NCI-H446 (cell line): ENCODE measurements around the gene HPS4.

Source experiments
- DNase-seq, 2 experiments: peaks; one replicate each; lab custom pipeline; 2025; lab: John Stamatoyannopoulos, UW

The HPS4 gene

DNA sequence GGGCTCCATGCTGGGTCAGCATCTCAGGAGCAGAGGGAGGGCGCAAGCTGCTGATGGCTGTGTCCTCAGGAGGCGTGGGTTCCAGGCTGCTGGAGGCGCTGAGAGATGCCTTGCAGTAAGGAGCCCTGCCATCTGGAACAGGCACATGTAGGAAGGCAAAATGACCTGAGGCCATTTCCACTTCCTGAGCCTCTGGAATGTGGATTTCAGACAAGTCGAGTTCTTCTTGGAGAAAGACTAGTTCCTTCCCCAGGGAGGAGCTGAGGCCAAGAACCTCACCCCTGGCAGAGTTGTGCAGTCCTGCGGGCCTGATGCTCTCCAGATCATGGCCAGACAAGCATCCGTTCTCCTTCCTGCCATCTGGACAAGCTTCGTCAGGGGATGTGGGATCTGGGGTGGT lies 19.3 kb downstream of the HPS4 start:
- peak in 1 of 2 experiments; percentile 78 for DNase-seq

DNA sequence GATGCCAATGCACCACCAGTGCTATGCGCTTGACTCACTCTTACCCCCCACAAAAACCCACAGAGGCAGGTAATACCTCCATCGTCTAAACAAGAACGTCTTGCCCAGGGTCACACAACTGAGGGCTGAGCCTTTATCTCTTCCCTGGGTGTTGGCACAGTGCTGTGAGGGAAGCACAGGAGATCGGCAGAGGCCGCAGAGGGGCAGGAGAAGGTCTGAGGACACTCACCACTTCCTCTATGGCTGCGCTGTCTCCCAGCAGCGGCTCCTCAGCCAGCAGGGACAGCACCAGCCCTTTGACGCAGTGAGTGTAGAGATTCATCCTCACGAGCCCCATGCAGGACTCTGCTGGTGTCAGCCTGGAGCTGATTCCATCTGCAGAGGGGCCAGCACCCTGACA lies 19.9 kb downstream of the HPS4 start:
- no peak for DNase-seq

DNA sequence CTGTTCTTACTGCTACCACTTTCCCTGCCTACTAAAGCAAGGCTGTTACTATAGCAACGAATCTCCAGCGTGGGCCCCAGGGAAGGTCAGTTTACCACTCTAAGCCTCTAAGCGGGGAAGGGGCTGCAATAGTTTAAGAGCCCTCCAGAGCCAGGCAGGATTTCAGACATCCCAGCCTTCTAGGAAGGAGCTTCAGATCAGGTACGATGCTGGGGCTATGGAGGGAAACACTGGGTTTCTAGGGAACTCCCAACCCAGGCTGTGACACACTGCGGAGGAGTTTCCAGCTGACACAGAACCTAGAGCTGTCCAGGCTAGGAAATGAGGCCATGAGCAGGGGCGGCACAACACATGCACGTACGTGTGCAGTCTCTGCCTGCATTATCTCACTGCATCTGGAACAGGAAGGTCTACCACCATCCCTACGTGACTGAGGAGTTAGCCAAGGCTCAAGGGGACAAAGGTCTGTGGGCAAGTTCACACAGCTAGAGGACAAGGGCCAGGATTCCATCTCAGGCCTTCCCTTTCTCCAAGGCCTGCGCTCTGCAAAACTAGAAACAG lies 20.4 kb downstream of the HPS4 start:
- DNase-seq: no peak

DNA sequence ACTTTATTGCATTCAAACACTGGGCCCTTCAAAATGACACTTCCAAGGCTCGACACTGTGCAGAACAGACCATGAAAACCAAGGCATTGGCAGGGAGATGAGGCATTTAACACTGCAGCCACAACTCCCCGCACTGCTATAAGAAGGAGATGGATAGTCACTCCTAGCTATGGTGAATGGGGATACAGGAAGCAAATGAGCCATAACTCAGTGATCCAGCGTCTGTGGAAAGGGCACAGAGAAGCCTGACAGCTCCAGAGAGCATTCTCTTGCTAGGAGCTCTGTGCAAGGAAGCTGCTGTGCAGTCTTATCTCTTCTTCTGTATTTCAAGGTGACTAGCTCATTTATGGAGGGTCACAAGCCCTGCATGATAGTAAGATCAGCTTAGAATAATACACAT lies 20.9 kb downstream of the HPS4 start:
- no peak for DNase-seq

DNA sequence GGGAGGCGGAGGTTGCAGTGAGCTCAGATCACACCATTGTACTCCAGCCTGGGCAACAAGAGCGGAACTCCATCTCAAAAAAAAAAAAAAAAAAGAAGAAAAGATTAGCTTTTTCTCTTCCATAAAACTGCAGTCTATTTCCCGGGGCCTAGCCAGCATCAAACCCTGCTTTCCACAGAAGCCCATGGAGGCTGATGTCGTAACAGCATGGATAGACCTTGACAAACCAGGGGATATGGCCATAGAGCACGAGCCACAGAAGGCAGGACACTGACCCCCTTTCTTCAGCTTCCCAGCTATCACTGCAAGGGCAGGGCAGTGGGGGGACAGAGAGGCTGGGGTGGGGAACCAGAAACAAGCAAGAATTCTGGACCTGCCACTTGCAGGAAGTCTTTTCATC lies 21.5 kb downstream of the HPS4 start:
- no peak for DNase-seq

DNA sequence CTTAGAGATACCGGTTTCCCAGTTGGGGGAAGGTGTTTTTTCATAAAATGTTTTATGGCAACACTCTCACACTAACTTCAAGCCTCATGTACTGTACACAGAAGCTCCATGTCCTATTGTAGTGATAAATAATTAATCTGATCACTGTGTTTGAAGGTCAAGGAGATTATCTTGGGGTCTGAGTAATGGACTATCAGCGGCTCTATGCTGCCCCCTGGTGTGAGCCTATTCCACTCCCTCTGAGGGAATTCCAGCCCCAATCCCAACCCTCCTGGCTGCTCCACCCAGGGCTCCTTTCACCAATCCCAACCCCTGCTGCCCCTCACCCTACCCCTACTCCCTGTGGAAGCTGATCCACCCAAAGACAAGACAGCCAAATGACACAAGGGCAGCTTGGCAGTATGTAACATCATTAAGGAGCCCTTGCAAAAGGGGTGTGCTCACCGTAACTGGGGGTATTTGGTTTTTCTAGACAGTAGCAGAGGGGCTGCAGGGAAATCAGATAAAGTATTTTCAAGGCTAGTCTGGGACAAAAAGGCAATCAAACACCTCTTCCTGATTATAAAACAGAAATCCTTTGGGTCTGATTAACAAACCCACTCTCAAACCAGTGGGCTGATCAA lies 22.3 kb downstream of the HPS4 start:
- DNase-seq: peak in 1 of 2 experiments; percentile 55

DNA sequence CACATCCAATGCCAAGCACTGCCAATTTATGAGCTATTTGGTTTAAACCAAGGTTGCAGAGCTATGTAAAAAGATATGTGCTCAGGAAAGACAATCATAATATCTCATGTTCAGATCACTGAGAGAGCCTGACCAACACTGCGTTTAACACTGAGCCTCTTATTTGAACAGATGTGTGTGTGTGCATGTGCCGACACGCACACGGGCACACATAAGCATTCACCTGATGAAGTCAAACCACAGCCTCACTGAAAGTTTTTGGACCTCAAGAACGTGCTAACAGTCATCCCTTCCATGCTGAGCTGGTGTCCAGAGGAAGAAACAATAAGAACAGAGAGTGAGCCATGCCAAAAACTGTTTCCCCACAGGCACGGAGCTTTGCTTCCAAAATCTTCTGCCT lies 23.4 kb downstream of the HPS4 start:
- no peak for DNase-seq

DNA sequence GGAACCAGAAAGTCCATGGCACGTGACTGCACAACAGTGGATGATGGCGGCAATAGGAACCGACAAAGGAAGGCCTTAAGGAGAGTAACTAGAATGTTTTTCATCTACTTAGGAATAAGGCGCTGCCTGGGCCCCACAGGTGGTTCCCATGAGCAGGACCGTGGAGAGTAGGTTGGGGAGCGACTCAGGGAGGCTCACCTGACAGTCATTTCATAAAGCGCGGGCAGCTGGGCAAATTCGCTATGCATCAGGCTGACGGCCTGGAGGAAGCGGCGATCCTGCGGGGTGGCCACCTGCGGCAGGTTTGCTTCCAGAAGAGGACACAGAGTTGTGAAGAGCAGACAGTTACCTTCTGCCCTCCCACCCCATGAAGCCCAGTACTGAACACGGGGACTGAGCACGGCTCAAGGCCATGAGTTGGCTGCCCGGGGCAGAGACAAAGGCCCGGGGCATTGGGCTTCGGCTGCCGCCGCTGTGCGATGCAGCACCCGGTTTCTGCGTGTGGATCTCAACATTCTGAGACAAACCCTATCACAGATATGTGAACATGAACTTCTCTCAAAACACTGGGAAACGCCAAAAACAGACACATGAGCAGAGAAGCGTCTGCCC lies 25.8 kb downstream of the HPS4 start:
- no peak for DNase-seq

DNA sequence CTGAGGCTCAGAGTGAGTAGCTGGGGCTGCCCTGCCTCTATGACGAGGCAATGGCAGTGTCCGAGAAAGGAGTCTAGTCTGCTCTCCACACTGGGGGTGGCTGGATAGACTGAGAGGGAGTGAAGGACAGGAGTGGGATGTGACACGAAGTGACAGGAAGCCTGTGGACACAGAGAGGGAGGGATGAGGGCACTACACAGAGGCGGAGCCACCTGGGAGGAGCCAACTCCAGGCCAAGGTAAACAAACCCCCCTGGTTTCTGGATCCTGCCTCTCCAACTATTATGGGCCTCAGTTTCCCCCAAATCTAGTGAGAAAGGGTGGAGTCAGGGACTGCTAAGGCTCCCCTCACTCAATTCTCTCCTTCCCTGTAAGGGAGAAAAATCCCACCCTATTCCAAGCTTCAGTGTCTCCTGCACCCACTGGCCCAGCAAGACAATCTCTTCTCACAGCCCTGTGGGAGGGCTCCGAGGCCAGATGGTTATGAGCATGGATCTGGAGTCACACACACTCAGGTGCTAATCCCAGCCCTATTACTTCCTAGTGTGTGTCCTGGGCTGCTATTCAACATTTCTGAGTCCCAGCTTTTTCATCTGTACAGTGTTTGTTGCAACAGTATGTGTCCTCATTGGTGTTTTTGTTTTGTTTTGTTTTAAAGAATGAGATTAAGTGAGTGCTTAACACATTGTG lies 29.6 kb downstream of the HPS4 start:
- no peak for DNase-seq

DNA sequence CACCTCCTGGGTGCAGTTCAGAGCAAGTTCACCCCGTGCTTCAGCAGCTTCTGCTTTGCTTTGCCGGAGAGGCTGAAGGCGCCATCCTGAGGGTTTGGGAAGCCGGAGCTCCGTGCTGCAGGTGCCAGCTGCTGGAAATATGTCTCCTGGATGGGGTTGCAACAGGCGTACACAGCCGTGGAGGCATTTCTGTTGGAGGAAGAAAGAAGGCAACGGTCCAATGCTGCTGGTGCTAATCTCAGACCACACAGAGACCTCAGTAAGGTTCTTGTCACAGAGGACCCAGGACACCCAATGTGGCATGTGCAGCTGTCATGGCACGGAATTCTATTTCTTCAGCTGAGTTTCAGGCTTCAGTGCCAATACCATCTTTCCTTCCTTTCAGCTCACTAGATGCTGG lies 30.4 kb downstream of the HPS4 start:
- DNase-seq: no peak

DNA sequence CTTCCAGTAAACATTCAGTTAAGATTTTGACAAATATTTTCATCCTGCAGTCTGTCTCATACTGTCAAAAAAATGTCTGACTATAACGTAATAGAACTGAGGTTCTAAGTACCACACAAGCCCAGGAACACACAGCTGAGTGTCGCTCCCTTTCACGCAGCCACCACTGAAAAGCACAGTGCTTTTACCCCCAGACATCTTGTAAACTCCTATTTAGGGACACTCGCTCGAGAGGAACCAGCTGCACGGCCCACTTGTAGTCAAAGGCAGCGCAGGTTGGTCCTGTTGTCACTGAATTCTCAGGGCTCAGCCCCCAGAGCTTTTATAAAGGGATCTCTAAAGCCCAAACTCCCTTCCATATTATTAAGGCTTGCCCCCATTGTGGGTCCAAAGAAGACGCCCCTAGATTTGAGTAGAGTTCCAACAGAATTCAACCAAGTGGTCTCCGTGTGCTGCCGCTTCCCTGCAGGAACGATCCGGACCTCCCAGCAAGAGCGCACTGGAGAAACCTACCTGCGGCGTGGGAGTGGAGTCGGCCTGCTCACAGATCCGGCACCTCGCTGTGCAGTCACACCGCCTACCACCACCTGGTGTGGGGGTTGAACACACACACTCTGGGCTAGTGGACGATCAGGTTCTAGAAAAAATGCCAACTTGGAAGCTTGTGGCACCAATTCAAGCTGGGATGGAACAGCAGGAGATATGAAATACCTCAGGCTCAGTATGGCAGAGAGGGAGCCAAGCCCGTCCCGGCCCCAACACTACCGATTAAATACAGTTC lies 31.2 kb downstream of the HPS4 start:
- DNase-seq: no peak

DNA sequence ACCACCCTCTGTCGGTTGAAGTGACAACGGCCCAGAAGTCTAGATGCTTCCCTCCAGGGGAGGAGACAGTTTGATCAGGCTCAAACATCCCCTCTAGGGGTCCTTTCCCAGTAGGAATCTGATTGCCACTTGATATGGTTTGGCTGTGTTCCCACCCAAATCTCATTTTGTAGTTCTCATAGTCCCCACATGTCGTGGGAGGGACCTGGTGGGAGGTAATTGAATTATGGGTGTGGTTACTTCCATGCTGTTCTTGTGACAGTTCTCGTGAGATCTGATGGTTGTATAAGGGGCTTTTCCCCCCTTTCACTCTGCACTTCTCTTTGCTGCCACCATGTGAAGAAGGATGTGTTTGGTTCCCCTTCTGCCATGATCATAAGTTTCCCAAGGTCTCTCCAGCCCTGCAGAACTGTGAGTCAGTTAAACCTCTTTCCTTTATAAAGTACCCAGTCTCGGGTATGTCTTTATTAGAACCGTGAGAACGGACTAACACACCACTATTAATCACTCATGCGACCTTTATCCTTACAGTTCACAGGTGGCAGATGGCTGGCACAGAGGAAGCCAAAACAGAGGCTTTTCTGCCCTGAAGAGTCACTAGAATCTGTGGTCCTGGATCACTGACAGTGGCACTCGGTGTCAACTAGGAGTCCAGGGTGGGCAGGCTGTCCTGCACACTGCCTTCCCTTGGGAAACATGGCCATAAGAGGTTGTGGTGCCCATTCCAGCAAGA lies 33.0 kb downstream of the HPS4 start:
- no peak for DNase-seq

DNA sequence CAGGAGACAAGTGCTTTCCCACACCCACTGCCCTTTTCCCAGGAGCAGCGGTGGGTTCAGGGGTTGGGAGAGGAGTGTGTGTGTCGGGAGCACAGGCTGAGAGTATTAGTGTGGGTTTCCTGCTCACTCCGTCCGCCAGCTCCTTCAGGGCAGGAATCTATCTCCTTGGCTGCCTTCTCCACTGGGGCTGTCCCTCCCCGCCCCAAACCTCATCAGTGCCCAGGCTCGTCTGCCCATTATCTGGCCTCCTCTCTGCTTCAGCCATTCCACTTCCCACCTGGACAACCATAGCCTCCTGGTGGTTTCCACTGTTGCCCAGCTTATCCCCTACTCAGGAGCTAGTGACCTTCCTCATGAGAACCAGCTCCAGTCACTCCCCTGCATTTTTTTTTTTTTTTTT lies 34.6 kb downstream of the HPS4 start:
- DNase-seq: no peak

DNA sequence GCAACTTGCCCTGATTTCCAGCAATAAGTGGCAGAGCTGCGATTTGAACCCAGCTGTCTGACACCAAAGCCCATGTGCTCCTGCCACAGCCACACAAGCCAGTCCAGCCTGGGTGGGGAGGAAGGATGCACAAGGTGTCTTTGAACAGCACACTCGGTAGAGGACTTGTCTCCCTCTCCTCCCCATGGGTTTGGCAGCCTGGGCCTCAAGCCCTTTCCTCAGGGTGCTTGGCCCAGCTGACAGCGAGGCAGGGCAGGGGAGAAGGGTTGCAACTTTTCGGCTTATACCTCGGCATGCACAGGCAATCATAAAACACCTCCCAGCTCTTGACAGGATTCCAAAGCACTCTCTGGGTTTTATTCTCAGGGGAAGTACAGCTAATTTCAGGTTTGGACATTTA lies 35.2 kb downstream of the HPS4 start:
- DNase-seq: no peak

DNA sequence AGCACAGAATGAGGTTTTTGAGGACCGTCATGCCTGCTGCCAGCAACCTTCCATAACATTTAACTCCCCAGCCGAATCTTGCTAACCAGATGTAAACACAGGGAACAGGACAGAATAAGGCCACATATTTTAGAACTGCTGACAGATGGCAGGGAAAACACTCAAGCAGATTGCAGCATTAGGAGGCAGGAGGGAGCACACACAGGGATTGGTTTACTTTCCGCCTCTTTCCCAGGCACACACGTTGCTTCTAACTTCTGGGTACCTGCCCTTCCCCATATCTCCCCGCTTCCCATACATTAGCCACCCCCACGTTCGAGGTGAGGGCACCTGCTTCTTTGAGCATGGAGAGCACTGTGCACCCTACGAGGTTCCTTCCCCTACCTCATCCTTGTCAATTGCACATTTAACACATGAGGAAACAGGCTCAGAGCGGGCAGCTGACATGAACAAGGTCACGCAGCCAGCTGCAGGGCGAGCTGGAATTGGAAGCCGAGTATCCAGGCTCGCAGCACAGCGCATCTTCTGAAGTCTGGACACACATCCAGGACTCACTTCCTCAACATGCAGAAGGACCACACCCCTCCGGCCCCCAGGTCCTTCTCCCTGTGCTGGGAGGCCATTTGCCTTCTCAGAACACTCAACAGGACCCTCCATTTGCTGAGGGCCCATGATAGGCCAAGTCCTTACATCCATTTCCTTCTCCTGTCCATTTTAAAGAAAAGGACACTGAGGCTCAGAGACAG lies 35.8 kb downstream of the HPS4 start:
- DNase-seq: peak in 1 of 2 experiments; percentile 53

DNA sequence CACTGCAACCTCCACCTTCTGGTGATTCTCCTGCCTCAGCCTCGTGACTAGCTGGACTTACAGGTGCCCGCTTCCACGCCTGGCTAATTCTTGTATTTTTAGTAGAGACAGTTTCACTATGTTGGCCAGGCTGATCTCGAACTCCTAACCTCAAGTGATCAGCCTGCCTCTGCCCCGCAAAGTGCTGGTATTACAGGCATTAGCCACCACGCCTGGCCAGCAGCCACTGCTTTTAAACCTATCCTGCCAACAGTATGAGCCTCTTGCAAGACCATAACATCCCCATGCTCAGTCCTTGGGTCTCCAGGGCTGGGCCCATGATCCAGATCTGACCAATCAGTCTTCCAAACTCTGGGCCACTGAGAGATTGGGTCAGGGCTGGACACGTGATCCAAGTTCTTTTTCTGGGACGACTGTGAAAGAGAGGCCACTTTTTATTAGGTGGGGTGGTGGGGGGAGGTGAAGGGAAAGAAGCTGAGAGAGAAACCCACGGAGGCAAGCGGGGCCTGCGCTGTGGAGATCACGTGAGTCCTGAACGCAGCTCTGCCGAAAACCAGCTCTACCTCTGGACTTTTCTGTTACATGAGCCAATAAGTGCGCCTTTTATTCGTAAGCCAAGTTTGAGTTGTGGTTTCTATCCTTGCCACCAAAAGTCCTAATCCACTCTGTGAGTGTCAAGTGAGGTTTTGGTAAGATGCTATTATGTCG lies 36.6 kb downstream of the HPS4 start:
- no peak for DNase-seq

DNA sequence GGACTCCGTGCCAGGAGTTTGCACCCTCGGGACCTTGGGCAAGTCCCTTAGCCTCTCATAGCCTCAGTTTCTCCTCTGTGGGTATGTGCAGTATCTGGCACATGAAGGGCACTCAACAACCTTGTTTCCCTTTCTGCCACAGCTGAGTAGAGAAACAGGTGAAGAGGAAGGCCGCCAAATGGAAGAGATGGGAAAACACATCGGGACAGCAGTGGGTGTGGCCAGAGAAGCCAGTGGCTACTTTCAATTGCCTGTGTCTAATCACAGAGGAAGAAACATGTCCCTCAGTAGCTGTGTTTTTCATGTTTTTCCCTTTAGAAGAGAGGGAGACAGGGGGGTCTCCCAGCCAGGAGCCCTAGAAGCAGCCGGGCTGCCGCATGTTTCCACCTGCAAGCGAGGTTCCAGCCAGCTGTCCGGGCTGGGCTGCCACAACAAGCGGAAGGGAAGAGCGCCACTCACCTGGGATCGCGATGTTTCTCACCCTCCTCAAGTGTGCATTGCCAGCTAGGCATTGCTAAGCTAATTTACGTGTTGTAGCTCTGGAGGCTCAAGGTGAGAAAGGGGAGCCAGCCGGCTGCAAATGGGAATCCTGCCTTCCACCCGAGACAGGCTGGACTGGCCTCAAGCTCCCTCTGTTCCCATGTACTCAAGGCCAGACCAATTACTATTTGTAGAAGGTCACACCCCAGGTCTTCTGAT lies 37.9 kb downstream of the HPS4 start:
- no peak for DNase-seq

DNA sequence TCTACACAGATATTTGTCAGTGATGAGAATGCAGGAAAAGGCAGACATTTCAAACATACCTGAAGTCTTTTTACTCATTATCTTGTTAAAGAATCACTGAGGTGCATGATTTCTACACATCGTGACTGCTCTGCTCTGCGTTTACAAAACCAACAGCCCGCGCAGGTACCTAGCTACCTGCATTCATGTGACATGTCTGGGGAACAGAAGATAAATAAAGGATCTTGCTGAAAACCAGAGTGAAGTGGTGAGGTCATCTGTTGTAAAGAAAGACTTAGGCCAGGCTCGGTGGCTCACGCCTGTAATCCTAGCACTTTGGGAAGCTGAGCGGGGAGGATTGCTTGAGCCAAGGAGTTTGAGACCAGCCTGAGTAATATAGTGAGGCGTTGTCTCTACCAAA lies 38.8 kb downstream of the HPS4 start:
- DNase-seq: no peak

DNA sequence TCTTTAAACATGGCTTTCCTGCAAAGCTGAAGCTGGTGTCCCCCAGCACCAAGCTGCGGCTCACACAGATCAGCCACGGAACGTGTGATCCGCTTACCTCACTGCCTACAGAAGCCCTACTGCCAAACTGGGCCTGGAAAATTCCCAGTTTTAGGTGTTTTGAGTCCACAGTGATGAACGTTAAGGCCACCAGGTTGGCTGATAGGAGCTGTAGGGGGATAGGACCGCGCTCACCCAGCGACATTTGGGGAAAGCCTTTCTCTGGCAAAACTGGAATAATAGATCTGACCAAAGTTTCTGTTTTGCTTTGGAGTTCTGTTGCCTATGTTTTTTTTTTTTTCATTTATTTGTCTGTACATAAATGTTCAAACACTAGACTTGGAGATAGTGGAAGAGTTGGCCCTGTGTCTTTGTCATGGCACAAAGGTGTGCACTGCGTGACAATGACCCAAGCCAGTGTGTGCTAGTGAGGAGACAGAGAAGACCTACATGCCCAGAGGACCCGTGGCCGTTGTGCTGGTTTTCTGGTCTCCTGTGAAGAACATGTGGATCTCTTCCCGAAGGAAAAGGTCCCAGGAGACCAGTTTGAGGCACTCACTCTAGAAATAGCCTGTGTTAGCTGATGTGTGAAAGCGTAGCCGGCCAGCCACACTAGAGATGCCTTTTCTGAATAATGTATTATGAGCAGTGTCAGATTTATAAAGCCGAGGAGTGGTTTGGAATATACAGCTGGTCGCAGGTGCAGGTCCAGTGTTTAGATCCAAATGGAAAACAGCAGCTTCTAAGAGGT lies 39.5 kb downstream of the HPS4 start:
- no peak for DNase-seq
